HL-60 (cell line): ENCODE data around the gene CCL8.

Experiments used
- TF ChIP-seq, protein P1 (sequence below): IDR thresholded peaks from one replicate; pipeline ENCODE4 v1.5.1; 2011; ENCODE audit warnings: low read length, control low read depth, inconsistent platforms; ENCODE audit not compliant: insufficient read depth
- TF ChIP-seq, protein P2 (sequence below): IDR thresholded peaks from 2 replicates; pipeline ENCODE4 v1.6.1; 2012; ENCODE audit warnings: low read depth; ENCODE audit not compliant: insufficient replicate concordance

DNA sequence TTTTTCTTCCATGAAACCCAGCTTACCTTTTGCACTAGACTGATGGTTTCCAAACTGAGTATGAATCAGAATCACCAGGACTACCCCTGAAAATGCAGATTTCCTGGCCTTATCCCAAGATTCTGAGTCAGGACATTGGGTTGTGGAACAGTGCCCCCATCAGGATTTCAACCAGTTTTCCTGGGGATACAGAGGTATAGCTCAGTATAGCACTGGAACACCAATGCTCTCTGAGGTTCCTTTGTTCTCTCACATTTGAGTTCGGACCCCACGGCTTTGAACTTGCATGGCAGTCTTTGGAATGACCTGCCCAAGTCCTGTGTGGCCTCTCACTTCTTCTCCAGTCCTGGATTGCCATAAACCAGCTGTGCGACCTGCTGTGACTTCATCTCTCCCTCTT, 12.8 kb upstream of the CCL8 start:
- TF ChIP-seq, protein P1, sequence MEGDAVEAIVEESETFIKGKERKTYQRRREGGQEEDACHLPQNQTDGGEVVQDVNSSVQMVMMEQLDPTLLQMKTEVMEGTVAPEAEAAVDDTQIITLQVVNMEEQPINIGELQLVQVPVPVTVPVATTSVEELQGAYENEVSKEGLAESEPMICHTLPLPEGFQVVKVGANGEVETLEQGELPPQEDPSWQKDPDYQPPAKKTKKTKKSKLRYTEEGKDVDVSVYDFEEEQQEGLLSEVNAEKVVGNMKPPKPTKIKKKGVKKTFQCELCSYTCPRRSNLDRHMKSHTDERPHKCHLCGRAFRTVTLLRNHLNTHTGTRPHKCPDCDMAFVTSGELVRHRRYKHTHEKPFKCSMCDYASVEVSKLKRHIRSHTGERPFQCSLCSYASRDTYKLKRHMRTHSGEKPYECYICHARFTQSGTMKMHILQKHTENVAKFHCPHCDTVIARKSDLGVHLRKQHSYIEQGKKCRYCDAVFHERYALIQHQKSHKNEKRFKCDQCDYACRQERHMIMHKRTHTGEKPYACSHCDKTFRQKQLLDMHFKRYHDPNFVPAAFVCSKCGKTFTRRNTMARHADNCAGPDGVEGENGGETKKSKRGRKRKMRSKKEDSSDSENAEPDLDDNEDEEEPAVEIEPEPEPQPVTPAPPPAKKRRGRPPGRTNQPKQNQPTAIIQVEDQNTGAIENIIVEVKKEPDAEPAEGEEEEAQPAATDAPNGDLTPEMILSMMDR, result no peak
- TF ChIP-seq, protein P2, sequence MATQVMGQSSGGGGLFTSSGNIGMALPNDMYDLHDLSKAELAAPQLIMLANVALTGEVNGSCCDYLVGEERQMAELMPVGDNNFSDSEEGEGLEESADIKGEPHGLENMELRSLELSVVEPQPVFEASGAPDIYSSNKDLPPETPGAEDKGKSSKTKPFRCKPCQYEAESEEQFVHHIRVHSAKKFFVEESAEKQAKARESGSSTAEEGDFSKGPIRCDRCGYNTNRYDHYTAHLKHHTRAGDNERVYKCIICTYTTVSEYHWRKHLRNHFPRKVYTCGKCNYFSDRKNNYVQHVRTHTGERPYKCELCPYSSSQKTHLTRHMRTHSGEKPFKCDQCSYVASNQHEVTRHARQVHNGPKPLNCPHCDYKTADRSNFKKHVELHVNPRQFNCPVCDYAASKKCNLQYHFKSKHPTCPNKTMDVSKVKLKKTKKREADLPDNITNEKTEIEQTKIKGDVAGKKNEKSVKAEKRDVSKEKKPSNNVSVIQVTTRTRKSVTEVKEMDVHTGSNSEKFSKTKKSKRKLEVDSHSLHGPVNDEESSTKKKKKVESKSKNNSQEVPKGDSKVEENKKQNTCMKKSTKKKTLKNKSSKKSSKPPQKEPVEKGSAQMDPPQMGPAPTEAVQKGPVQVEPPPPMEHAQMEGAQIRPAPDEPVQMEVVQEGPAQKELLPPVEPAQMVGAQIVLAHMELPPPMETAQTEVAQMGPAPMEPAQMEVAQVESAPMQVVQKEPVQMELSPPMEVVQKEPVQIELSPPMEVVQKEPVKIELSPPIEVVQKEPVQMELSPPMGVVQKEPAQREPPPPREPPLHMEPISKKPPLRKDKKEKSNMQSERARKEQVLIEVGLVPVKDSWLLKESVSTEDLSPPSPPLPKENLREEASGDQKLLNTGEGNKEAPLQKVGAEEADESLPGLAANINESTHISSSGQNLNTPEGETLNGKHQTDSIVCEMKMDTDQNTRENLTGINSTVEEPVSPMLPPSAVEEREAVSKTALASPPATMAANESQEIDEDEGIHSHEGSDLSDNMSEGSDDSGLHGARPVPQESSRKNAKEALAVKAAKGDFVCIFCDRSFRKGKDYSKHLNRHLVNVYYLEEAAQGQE, result no peak
